Placental epithelial cell (primary cell): Measurements from ENCODE around the gene TBC1D2. TPM values are rescaled to one million over a fixed set of nuclear protein-coding genes. Genes with fewer than 3 reads are reported as not detected.

Experiments used
- small RNA-seq: library from RNA; depleted of rRNA; stranded (forward); fragments of <200 nt; gene quantifications from one replicate; pipeline ENCODE3, GENCODE V24; 2012
- total RNA-seq: library from RNA; depleted of rRNA; stranded (reverse); fragments of >200 nt; gene quantifications from 2 replicates; pipeline ENCODE4 v1.2.3, GENCODE V29; 2012

Gene TBC1D2, protein sequence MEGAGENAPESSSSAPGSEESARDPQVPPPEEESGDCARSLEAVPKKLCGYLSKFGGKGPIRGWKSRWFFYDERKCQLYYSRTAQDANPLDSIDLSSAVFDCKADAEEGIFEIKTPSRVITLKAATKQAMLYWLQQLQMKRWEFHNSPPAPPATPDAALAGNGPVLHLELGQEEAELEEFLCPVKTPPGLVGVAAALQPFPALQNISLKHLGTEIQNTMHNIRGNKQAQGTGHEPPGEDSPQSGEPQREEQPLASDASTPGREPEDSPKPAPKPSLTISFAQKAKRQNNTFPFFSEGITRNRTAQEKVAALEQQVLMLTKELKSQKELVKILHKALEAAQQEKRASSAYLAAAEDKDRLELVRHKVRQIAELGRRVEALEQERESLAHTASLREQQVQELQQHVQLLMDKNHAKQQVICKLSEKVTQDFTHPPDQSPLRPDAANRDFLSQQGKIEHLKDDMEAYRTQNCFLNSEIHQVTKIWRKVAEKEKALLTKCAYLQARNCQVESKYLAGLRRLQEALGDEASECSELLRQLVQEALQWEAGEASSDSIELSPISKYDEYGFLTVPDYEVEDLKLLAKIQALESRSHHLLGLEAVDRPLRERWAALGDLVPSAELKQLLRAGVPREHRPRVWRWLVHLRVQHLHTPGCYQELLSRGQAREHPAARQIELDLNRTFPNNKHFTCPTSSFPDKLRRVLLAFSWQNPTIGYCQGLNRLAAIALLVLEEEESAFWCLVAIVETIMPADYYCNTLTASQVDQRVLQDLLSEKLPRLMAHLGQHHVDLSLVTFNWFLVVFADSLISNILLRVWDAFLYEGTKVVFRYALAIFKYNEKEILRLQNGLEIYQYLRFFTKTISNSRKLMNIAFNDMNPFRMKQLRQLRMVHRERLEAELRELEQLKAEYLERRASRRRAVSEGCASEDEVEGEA
- total RNA-seq = 42.8 and 54.8 TPM in 2 replicates

DNA sequence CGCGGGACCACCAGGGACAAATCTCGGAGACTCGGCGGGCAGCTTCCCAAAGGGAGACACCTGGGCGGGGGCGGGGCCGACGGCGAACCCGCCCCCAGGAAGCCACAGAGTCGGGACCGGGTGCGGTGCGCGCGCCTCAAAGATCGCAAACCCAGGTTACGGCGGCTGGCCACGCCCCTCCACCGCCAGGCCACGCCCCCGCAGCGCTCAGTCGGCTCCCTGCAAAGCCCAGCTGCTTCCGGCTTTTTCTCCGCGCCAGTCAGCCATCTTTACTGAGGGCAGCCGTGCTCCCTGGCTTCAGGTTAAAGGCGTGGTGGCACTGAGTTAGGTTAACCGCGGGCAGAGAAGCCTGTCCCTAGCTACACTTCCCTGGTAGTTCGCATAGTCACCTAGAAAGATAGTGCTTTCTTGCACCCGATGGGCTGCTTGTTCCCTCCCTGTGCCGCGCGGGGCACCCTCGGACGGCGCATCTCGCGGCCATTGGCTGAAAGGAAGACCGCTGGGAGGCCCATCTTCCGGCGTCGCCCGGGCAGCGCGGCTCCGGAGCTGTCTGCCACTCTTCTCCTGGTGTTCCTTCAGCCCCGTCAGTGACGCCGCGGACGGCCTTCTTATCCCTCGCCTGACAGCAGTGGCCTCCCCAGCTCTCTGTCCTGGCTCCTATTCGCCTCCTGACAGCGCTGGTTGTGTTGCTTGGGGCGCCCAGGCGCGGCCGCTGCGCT lies at the start of gene TBC1D2:
TSS of gene TBC1D2 (minus strand) at position 72 of the 719 bp plus-strand sequence. CDS start 108 bp downstream, outside the sequence.

DNA sequence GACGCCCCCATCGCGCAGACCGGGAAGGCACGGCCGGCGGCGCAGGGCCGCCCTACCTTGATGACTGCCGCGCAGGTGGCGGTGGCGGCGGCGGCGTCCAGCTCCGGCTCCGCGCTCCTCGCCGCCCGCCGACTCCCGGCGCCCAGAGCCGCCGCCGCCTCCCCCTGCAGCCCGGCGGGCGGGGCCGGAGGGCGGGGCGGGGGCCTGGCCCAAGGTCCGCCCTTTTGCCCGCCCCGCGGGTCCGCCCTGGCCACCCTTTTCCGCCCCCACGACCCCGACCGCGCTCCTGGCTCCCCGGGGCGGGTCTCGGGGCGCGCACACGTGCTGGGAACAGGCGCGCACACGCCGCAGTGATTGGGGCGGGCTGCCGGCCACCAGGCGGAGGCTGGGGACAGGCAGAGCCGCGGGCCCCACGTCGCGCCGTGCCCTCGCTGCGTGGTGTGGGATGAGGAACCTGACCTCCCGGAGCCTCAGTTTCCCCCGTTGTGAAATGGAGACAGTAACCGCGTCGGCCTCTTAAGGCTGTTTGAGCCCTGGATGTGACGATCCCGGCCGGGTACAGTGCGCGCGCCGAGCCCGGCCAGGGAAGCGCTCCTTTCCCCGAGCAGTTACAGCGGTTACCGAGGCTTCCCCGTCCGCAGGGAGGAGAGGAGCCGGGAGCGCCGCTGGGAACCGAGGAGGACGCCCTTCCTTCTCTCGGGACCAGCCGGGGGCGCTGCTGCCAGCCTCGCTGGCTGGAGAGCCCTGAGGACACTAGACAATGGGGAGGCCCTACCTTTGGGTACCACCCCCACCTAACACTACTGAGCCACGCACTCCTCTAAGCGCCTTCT lies 62.7 kb downstream of the TBC1D2 start, which contains the start of gene CORO2A:
TSS of gene CORO2A (minus strand) at position 135 of the 833 bp plus-strand sequence. CDS start 34,977 bp downstream, outside the sequence.

Small RNA genes within 50 kb of the gene (small RNA-seq; reads per million reads assigned to genes)
- gene MIR6854 = not detected

Other genes starting within 250 kb of the TBC1D2 start
- gene NANS, start 198.9 kb downstream of the TBC1D2 start, total RNA-seq = 47.1 and 103 TPM in 2 replicates
- 0.65 and 0.79 TPM in 2 replicates for gene TRIM14, start 136.4 kb downstream of the TBC1D2 start, total RNA-seq
- gene CORO2A, start 63.0 kb downstream of the TBC1D2 start, total RNA-seq = 1.6 and 2.0 TPM in 2 replicates